Hematopoietic multipotent progenitor cell treated with erythropoietin and hydrocortisone succinate and interleukin-3 and kit ligand, for 6 days (in vitro differentiated cells): ENCODE data around the gene PCDH9.
"Not testable (repeated sequence)": the region's sequence is repeated elsewhere in the genome, so short reads cannot be mapped to it uniquely, and the experiment has no call there.

Experiments
- DNase-seq: peaks from one replicate; pipeline ENCODE4 v3.0.0-alpha.2; 2015

Gene PCDH9

GRCh38 chr13:66811455-66811854 is 418.7 kb downstream of the PCDH9 start:
- DNase-seq, result no peak

- DNase-seq, result no peak
These were observed 420.7 kb downstream of the PCDH9 start for GRCh38 chr13:66809485-66809884.

GRCh38 chr13:66807251-66807650 is 422.9 kb downstream of the PCDH9 start:
- no peak for DNase-seq

GRCh38 chr13:66805657-66806056 is 424.5 kb downstream of the PCDH9 start:
- DNase-seq, result peak; percentile 38

GRCh38 chr13:66803808-66804456 is 426.2 kb downstream of the PCDH9 start:
- DNase-seq, result no peak

- DNase-seq, result no peak
These were observed 426.9 kb downstream of the PCDH9 start for GRCh38 chr13:66803013-66803807.

- DNase-seq, result no peak
These were observed 434.5 kb downstream of the PCDH9 start for GRCh38 chr13:66795636-66796035.

- no peak for DNase-seq
These were observed 435.6 kb downstream of the PCDH9 start for GRCh38 chr13:66794340-66795031.

- DNase-seq, result no peak
These were observed 439.3 kb downstream of the PCDH9 start for GRCh38 chr13:66790861-66791260.

- DNase-seq, result no peak
These were observed 448.9 kb downstream of the PCDH9 start for GRCh38 chr13:66781241-66781640.

- DNase-seq, result no peak
These were observed 449.3 kb downstream of the PCDH9 start for GRCh38 chr13:66780814-66781213.

GRCh38 chr13:66778461-66778860 is 451.7 kb downstream of the PCDH9 start:
- peak; percentile 7 for DNase-seq

GRCh38 chr13:66775196-66775595 is 454.9 kb downstream of the PCDH9 start:
- DNase-seq, result no peak

- no peak for DNase-seq
These were observed 456.1 kb downstream of the PCDH9 start for GRCh38 chr13:66774046-66774445.

- no peak for DNase-seq
These were observed 464.6 kb downstream of the PCDH9 start for GRCh38 chr13:66765559-66765958.

- DNase-seq, result not testable (repeated sequence)
These were observed 469.5 kb downstream of the PCDH9 start for GRCh38 chr13:66760678-66761077.

GRCh38 chr13:66759919-66760318 is 470.2 kb downstream of the PCDH9 start:
- no peak for DNase-seq

GRCh38 chr13:66751691-66752090 is 478.4 kb downstream of the PCDH9 start:
- no peak for DNase-seq

- DNase-seq, result no peak
These were observed 481.4 kb downstream of the PCDH9 start for GRCh38 chr13:66748712-66749111.

- DNase-seq, result no peak
These were observed 484.8 kb downstream of the PCDH9 start for GRCh38 chr13:66745307-66745706.

GRCh38 chr13:66723576-66723975 is 506.6 kb downstream of the PCDH9 start:
- DNase-seq, result no peak

- no peak for DNase-seq
These were observed 513.6 kb downstream of the PCDH9 start for GRCh38 chr13:66716538-66716937.

GRCh38 chr13:66714795-66715194 is 515.3 kb downstream of the PCDH9 start:
- no peak for DNase-seq

GRCh38 chr13:66704110-66704509 is 526.0 kb downstream of the PCDH9 start:
- no peak for DNase-seq
